Measurements from ENCODE around the gene IL19. TPM values are rescaled to one million over a fixed set of nuclear protein-coding genes. Genes with fewer than 3 reads are reported as not detected.
"Not testable (repeated sequence)": the region's sequence is repeated elsewhere in the genome, so short reads cannot be mapped to it uniquely, and the experiment has no call there.

Gene IL19
- polyA plus RNA-seq, 1 experiment, result 0.07 TPM

GRCh38 chr1:206754011-206754410 lies 16.6 kb upstream of the IL19 start:
- peaks cover 3% of the 10 kb centered on the region; the same call in 1 of the 2 replicates for H3K9me3 ChIP-seq (ENCODE audit: control insufficient read depth, insufficient read depth, low read length)
- POLR2A ChIA-PET, result no interaction called here
- no peak for DNase-seq (ENCODE audit: low read depth, low spot score)
- H3K27me3 ChIP-seq (ENCODE audit: control insufficient read depth, insufficient read depth, low read length), result no peaks in the 10 kb centered on the region
- H3K4me3 ChIP-seq (ENCODE audit: low read depth, low read length), result no peak overlapping the region
- no peak overlapping the region for H3K27ac ChIP-seq (ENCODE audit: low read depth, low read length)
- CTCF ChIA-PET, result interaction anchor here (0.6 to 2.0 kb wide), 3 partner anchors 19 to 111 kb away, joined by 3 to 4 read pairs (median 3); partner anchors contain the start of gene IL20
- no peak for TF ChIP-seq CTCF (IDR thresholded peaks at IDR 0.05; ENCODE audit: low read depth, low read length)

DNA sequence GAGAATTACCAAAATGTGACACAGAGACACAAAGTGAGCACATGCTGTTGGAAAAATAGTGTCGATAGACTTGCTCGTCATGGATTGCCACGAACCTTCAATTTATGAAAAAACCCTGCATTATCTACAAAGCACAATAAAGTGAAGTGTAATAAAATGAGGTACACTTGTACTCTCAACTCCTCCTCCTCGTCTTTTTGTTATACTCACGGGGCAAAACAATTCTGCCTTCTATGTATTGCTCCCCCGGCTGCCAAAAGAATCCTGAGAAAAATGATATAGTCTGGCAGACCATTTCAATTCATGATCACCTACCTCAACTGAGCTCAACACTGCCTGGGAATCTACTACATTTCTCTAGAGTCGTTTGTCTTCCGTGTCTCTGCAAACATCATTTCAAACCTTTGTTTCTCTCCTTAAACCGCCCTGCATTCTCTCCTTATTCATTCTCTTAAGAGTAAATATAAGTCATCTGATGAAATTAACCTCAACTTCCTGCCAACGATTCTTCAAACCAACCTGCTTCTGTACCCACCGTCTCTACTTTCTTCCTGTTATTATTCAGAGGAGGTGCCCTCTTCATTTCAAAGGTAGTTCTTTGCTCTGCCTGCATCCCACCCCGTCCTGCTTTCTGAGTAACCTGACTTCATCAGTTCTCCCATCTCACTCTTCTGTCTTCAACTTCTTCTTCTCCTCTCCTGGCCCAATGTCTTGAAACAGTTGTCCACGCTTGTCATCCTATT lies 12.9 kb upstream of the IL19 start:
- no peak for TF ChIP-seq CTCF (IDR thresholded peaks at IDR 0.05; ENCODE audit: low read depth, low read length)
- Histone ChIP-seq H3K27me3 (ENCODE audit: control insufficient read depth, insufficient read depth, low read length) (no peaks in the 10 kb centered on the region), H3K27ac (ENCODE audit: low read depth, low read length) (no peak overlapping the region), H3K4me3 (ENCODE audit: low read depth, low read length) (no peak overlapping the region), H3K9me3 (ENCODE audit: control insufficient read depth, insufficient read depth, low read length) (peaks cover 3% of the 10 kb centered on the region; the same call in 1 of the 2 replicates)
- no peak for DNase-seq (ENCODE audit: low read depth, low spot score)
- POLR2A ChIA-PET, result no interaction called here
- CTCF ChIA-PET, result no interaction called here

- no peaks in the 10 kb centered on the region for H3K27me3 ChIP-seq (ENCODE audit: control insufficient read depth, insufficient read depth, low read length)
- TF ChIP-seq CTCF (IDR thresholded peaks at IDR 0.05; ENCODE audit: low read depth, low read length), result no peak
- ChIA-PET POLR2A (no interaction called here), CTCF (interaction anchor here (0.9 to 2.5 kb wide), 9 partner anchors 10 to 152 kb away, joined by 3 to 14 read pairs (median 6); partner anchors contain the start of genes EIF2D, IL10, IL19 and IL20)
- DNase-seq (ENCODE audit: low read depth, low spot score), result no peak
- H3K9me3 ChIP-seq (ENCODE audit: control insufficient read depth, insufficient read depth, low read length), result peaks cover 5% of the 10 kb centered on the region
- H3K27ac ChIP-seq (ENCODE audit: low read depth, low read length), result no peak overlapping the region
- no peak overlapping the region for H3K4me3 ChIP-seq (ENCODE audit: low read depth, low read length)
Measured at GRCh38 chr1:206760590-206760989, 10.0 kb upstream of the IL19 start.

DNA sequence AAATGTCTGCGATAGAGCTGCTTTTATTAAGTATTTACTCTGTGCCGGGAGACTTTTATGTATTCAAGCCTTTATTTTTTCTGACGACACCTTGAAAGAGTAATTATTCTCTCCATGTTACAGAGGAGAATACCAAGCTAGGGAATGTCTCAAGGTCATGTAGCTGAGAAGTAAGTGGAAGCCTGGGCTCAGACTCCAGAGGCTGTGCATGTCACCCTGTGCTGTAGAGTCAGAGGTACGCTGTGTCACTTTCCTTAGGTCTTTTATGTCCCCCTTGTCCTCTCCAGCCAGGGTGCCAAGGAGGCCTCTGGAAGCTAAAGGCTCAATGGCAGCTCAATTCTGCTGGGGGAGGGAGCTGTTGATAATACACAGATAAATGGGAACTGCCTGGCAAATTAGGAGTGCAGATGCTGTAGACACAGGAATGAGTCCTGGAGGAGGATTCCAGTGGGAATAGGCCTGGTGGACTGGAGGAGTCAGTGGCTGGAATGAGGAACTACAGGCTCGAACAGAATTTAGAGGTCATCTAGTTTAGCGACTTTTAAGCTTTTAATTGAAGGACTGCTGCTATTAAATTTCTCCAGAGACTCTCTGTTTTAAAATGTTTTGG lies 9.3 kb upstream of the IL19 start:
- no peak for DNase-seq (ENCODE audit: low read depth, low spot score)
- no peak overlapping the region for H3K4me3 ChIP-seq (ENCODE audit: low read depth, low read length)
- POLR2A ChIA-PET, result no interaction called here
- CTCF ChIA-PET, result interaction anchor here (0.6 to 2.5 kb wide), 12 partner anchors 9 to 151 kb away, joined by 3 to 14 read pairs (median 6); partner anchors contain the start of genes IL10, IL19 and IL20
- peak; percentile 47 for TF ChIP-seq CTCF (IDR thresholded peaks at IDR 0.05; ENCODE audit: low read depth, low read length)
- no peak overlapping the region for H3K27ac ChIP-seq (ENCODE audit: low read depth, low read length)
- H3K9me3 ChIP-seq (ENCODE audit: control insufficient read depth, insufficient read depth, low read length), result peaks cover 4% of the 10 kb centered on the region; the same call in 1 of the 2 replicates
- no peaks in the 10 kb centered on the region for H3K27me3 ChIP-seq (ENCODE audit: control insufficient read depth, insufficient read depth, low read length)

GRCh38 chr1:206762741-206763364 lies 7.7 kb upstream of the IL19 start:
- CTCF ChIA-PET, result interaction anchor here (2.4 to 2.5 kb wide), 2 partner anchors 10 to 149 kb away, joined by 6 to 14 read pairs; partner anchors contain the start of gene IL10
- POLR2A ChIA-PET; H3K9me3 ChIP-seq (ENCODE audit: control insufficient read depth, insufficient read depth, low read length); H3K27me3 ChIP-seq (ENCODE audit: control insufficient read depth, insufficient read depth, low read length); DNase-seq (ENCODE audit: low read depth, low spot score); H3K27ac ChIP-seq (ENCODE audit: low read depth, low read length); H3K4me3 ChIP-seq (ENCODE audit: low read depth, low read length): not testable (repeated sequence)

DNA sequence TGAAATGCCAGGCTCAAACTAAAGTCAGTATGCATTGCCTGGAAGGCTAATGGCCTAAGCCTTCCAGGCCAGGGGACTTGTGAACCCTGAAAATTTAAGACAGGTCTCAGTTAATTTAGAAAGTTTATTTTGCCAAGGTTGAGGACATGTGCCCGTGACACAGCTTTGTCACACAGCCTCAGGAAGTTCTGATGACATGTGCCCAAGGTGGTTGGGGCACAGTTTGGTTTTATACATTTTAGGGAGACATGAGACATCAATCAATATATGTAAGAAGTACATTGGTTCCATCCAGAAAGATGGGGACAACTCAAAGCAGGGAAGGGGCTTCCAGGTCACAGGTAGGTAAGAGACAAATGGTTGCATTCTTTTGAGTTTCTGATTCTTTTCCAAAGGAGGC lies 4.8 kb upstream of the IL19 start:
- not testable (repeated sequence) for H3K9me3 ChIP-seq (ENCODE audit: control insufficient read depth, insufficient read depth, low read length); DNase-seq (ENCODE audit: low read depth, low spot score); H3K4me3 ChIP-seq (ENCODE audit: low read depth, low read length); H3K27me3 ChIP-seq (ENCODE audit: control insufficient read depth, insufficient read depth, low read length); H3K27ac ChIP-seq (ENCODE audit: low read depth, low read length)
- CTCF ChIA-PET, result interaction anchor here (0.7 to 3.5 kb wide), 8 partner anchors 10 to 286 kb away, joined by 3 to 18 read pairs (median 3); partner anchors contain the start of gene IL20
- POLR2A ChIA-PET, result interaction anchor here (0.9 kb wide), 1 partner anchor 20 kb away, joined by 3 read pairs; no protein-coding TSS in a partner anchor
